HG02623 (cell line): ENCODE data around the gene FAM149B1.

Source experiments
- ATAC-seq: cut with Tn5 transposase; IDR thresholded peaks from one replicate; pipeline ENCODE4 v1.9.1; 2021; ENCODE audit warnings: moderate library complexity; ENCODE audit not compliant: unreplicated experiment

Gene FAM149B1

GRCh38 chr10:73263693-73264347, 95.9 kb downstream of the FAM149B1 start:
- ATAC-seq = no peak

- no peak for ATAC-seq
Observed at GRCh38 chr10:73264423-73264822, 96.5 kb downstream of the FAM149B1 start.

DNA sequence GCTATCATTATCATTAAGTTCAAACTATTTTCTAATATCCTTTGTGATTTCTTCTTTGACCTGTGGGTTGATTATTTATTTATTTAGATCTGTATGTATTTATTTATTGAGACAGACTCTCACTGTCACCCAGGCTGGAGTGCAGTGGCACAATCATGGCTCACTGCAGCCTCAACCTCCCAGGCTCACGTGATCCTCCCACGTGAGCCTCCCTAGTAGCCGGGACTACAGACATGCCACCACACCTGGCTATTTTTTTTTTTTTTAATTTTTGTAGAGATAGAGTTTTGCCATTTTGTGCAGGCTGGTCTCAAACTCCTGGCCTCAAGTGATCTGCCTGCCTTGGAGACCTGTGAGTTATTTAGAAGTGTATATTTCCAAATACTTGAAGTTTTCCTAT, 113.2 kb downstream of the FAM149B1 start:
- ATAC-seq = no peak

- no peak for ATAC-seq
Observed at GRCh38 chr10:73287441-73287840, 119.5 kb downstream of the FAM149B1 start.

- no peak for ATAC-seq
Observed at GRCh38 chr10:73289958-73290357, 122.0 kb downstream of the FAM149B1 start.

DNA sequence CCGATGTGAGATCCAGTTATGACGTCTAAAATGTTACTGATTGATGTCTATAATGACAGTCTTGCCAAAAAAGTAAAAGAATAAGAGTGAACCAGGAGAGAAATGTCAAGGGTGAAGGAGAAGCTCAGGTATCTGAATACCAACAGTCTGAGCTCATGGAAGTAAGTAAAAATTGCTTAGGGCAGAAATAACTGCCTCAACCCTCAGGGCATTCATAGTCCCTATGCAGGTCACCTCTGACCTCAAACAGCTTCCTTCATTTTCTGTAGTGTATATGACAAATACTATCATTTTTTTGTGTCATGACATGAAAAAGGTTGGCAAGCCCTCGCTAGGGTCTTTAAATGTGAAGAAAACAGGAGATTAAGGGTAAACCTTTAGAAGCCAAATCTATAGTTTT, 125.5 kb downstream of the FAM149B1 start:
- ATAC-seq = no peak
